Uterus (tissue), 2 donors: ENCODE data around the gene NLRP6.

Experiments used
- CTCF ChIP-seq, 4 experiments: fragments of 200-600 bp in 2 of 4; fragments of 450-650 bp in 2 of 4; sonication (generic) in 2 of 4; IDR thresholded peaks; one replicate each; pipeline ENCODE4 v1.5.1; 2016 to 2019; ENCODE audit warnings: antibody characterized with exemption in 4 of 4, mild to moderate bottlenecking in 2 of 4, moderate library complexity in 1 of 4
- POLR2A ChIP-seq, 2 donors: fragments of 450-650 bp; IDR thresholded peaks; one replicate each; pipeline ENCODE4 v1.6.1; 2016; ENCODE audit warnings: antibody characterized with exemption in 2 of 2, mild to moderate bottlenecking in 1 of 2, moderate library complexity in 1 of 2

DNA sequence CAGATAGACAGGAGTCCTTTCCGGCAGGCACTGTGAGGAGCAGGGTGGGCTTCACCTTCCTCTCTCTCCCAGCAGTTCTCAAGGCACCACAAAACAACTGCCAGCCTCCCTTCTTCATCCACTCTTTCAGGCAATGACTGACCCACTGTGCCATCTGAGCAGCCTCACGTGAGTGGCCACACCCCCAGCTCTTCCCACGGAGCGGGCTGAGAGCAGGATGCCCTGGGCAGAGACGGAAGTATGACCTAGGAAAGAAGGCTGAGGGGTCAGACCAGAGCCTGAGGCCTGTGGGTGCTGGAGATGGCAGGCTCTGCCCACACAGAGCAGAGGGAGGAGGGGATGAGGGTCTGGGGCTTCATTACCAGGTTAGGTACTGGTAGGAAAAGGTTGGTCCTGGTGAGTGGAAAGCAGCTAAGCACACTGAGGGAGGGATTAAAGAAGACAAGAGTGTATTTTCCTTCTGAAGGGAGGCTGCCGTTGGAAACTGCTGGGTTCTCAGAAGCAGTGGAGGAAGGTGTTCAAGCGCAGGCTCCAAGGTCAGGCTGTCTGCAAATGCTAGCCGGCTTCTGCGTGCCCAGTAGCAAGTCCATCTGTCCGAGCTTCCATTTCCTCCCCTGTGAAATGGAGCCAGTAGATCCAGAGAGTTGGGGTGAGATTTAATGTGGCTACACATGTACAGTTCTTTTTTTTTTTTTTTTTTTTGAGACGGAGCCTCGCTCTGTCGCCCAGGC lies 4.6 kb downstream of the NLRP6 start:
- TF ChIP-seq CTCF (IDR thresholded peaks at IDR 0.05) = no peak
- TF ChIP-seq POLR2A (IDR thresholded peaks at IDR 0.05) = no peak
